Skeletal muscle cell (primary cell): ENCODE results near the gene MPI.
"Not testable (repeated sequence)": the region's sequence is repeated elsewhere in the genome, so short reads cannot be mapped to it uniquely, and the experiment has no call there.

ENCODE experiments used
- DNase-seq: peaks from one replicate; pipeline ENCODE4 v3.0.0-alpha.2; 2010; ENCODE audit warnings: low read depth
- H3K4me3 ChIP-seq: 2 replicates; pipeline ENCODE4 v1.5.1; 2011; ENCODE audit warnings: low read depth, mild to moderate bottlenecking, control low read depth, low read length, moderate library complexity

Gene MPI

DNA sequence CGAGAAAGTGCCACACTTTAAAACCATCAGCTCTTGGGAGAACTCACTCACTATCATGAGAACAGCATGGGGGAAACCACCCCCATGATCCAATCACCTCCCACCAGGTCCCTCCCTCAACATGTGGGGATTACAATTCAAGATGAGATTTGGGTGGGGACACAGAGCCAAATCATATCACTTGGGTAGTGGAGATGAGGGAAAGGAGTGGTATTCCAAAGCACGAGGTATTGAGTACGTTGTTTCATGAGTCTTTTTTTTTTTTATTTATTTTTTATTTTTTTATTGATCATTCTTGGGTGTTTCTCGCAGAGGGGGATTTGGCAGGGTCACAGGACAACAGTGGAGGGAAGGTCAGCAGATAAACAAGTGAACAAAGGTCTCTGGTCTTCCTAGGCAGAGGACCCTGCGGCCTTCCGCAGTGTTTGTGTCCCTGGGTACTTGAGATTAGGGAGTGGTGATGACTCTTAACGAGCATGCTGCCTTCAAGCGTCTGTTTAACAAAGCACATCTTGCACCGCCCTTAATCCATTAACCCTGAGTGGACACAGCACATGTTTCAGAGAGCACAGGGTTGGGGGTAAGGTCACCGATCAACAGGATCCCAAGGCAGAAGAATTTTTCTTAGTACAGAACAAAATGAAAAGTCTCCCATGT is 2.2 kb upstream of the MPI start:
- DNase-seq, H3K4me3 ChIP-seq: not testable (repeated sequence)

DNA sequence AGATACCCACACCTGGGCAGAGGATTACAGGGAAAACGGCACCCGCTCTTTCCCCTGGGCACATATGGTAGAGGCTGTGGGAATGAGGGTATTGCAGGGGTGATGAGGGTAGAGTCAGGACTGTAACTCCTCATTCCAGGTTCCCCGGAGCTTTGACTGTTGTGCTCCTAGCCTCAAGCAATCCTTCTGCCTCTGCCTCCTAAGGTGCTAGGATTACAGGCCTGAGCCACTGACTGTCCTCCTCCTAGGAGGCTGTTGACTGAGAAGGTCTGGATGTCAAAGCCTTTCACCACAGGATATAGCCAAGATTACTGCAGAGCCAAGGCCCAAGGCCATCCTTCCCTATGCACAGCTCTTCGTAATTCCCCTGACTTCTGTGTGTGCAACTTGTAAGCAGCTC is 1.1 kb upstream of the MPI start:
- no peak for DNase-seq
- no peak overlapping the region for H3K4me3 ChIP-seq

DNA sequence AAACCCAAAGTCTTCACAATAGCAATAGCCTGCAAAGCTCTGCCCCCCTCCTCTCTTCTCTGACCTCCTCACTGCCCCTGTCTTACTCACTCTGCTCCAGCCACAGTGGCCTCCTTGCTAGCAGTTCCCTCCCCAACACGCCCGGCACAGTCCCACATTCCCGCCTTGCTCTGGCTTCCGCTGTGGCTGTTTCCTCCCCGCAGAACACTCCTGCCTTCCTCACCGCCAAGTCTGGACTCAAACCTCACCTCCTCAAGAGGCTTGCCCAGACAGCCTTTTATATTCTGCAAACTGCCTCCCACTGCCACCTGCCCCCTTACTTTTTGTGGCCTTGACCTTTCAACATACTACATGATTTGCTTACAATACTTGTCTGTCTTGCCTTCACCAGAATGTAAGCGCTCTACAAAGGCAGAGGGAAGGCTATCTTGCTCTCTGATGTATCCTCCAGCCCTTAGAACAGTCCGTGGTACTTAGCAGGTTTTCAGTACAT is 406 bp upstream of the MPI start:
- no peak for DNase-seq
- H3K4me3 ChIP-seq: peak overlapping the region; percentile 98

DNA sequence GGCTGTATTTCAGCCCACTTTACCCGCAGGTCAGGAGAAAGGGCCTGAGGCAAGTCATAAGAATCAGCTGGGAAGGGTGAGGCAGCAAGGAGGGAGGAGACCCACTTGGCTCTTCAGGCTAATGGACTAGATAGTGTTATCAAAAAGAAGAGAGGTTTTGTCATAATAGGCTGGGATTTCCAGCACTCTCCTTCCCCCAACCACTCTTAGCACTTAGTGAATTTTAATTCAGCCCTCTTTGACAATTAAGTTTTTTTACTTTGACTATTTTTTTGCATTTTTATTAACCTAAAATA is 771 bp downstream of the MPI start:
- no peak for DNase-seq
- H3K4me3 ChIP-seq: peak overlapping the region; percentile 98

DNA sequence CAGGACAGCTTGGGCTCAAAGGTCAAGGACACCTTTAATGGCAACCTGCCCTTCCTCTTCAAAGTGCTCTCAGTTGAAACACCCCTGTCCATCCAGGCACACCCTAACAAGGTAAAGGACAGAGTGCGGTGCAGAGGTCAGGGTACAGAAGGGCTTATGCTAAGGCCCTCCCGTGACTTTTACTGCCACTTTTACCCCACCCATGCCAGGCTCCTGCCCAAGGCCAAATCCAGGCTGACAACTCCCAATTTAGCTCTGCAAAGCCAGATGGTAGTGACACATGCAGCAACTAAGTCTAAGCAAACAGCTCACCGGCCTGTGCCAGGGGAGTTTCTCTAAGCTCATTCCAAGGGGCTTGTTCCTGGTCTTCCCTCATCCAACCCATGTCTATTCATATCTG is 1.6 kb downstream of the MPI start:
- no peak for DNase-seq
- H3K4me3 ChIP-seq: no peak overlapping the region

DNA sequence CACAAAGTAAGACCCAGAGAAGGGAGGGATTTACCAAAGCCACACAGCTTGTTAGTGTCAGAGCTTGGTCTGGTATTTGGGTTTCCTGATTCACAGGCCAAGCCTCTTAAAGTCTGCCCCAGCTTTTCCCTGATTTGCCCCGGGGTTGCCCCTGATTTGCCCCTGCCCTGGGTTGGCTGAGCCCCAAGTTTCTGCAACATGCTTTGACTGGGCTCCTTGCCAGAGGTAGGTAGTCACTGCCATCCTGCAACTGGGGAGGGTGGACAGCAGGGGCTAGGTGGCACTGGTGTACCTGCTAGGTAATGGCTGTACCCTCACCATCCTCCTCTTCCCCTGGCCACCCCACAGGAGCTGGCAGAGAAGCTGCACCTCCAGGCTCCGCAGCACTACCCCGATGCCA is 2.5 kb downstream of the MPI start:
- no peak overlapping the region for H3K4me3 ChIP-seq
- no peak for DNase-seq

DNA sequence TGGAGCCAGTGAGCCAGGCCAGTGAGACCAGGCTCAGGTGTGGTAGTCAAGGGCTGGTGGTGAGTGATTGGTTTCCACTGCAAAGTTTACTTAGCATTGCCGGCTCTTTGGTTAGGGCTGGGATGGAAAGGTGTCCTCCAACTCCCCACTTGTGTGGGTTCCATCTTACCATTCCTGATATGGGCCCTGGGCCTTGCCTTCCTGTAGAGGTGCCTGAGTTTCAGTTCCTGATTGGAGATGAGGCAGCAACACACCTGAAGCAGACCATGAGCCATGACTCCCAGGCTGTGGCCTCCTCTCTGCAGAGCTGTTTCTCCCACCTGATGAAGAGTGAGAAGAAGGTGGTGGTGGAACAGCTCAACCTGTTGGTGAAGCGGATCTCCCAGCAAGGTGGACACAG is 3.1 kb downstream of the MPI start:
- DNase-seq: no peak

DNA sequence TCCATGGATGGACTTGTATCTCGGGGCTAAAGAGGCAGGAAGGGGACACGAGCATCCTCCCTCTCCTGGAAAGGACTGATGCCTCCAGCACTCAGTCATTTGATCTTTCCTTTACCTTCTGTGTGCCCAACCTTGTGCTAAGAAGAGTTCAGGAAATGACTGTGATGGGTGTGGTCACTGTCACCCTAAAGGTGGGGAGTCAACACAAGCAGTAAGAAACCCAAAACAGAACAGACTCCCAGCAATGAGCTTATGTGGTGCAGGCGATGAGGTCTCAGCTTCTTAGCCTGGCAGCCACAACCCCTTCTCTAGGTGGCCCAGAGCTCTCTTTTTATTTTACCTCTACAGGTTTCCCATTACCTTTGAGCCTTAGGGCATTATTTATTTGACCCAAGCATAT is 3.8 kb downstream of the MPI start:
- DNase-seq: no peak
- H3K4me3 ChIP-seq: no peak overlapping the region

More for the DNA sequence above, 3.1 kb downstream of the MPI start:
- H3K4me3 ChIP-seq: no peak overlapping the region

DNA sequence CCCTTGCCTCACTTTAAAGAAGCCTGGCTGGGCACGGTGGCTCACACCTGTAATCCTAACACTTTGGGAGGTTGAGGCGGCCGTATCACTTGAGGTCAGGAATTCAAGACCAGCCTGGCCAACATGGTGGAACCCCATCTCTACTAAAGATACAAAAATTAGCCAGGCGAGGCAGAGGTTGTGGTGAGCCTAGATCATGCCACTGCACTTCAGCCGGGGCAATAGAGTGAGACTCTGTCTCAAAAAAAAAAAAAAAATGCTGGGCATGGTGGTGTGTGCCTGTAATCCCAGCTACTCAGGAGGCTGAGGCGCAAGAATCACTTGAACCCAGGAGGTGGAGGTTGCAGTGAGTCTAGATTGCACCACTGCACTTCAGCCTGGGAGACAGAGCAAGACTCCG is 4.5 kb downstream of the MPI start:
- DNase-seq, H3K4me3 ChIP-seq: not testable (repeated sequence)

DNA sequence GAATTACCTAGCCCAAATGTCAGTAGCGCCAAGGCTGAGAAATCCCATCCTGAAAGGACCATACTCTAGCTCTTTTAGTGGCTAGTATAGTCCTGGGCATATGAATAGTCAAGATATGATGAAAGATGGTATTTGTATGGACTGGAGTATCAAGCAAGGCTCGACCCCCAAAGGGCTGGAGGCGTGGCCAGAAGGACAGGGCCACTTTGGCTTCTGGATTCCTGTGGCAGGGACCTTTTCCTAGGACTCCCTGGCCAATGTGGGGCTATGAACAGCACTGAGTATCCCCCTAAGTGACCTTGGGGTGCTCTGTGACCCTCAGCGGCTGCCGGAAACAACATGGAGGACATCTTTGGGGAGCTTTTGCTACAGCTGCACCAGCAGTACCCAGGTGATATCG is 6.0 kb downstream of the MPI start:
- H3K4me3 ChIP-seq: no peak overlapping the region
- no peak for DNase-seq

DNA sequence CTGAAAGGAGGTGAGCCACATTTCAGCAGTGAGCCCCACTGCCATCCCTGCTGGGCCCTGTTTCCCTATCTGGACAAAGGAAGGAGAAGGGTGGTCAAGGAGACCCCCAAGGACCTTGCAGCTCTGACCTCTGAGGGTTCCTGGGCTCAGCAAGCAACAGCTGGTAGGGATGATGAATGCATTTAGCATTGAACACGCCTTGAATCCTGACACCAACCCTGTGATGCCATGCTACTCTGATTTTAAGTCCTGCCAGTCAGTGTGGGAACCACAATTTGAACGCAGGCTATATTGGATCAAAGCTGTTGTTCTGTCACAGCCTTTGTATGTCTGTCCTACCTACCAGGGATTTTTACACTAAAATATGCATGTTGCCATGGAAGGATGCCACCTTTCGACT is 6.5 kb downstream of the MPI start:
- no peak overlapping the region for H3K4me3 ChIP-seq
- no peak for DNase-seq

DNA sequence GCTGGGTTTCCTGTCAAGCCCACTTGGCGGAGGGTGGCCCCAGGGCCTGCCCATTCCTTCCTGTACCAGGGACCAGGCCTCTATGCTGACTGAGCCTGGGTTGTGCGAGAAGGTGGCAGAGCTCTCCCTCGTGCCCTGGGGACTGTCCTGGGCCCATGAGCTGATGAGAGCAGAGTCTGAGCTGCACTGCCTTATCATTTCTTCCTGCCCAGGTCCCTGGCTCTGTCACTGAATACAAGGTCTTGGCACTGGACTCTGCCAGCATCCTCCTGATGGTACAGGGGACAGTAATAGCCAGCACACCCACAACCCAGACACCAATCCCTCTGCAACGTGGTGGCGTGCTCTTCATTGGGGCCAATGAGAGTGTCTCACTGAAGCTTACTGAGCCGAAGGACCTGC is 7.5 kb downstream of the MPI start:
- H3K4me3 ChIP-seq: no peak overlapping the region
- no peak for DNase-seq

DNA sequence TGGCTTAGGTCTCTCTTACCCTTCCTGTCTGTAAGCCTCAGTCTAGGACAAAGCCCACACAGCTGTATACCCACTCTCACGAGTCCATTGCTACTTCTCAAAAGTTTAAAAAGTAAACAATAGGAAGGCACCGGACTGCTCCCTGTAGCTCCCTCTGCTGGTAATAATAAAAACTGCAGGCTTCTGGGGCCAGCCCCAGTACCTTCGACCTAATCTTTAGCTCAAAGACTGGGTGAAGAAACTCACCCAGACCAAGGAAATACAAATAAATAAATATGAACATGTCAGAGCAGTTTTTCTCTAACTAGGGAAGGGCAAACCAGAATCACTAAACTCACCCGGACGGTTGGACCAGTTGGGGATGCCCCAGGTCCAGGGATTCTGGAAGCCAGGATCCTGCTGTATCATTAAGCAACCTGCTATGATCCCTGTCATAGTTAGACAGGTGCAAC is 11.8 kb downstream of the MPI start:
- H3K4me3 ChIP-seq: no peak overlapping the region
- DNase-seq: no peak

DNA sequence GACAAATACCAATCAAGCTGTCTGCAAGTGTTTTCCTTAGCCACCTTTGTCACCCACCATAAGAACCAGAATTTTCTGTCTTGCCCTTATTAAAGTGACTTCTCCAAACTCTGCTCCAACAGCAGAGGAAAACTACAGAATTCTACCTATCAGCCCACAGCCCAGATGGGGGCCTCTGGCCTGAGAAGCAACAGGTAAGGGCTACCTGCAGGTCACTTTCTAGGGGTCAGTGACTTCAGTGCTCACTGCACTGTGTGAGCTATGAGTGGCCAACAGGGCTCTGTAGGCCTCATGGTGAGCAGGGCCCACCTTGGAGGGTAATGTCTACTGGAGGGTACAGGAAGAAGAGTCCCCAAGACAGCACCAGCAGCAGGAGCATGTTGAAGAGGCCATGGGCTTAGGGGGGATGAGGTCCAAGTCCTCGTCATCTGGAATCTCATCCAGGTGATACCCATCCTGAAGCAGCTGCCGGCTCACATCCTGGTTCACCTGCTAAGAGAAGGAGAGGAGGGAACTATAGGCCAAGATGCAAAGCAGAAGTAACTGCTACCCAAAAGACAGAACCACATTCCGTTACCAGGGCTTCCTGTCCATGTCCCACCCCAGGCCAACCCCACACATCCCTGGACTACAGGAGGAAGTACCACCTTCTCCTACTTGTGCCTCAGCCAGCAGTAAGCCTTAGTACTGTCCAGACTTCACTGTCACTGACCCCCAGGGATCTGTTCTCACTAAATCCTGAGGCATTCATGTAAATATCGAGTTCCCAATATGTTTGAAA is 12.6 kb downstream of the MPI start:
- DNase-seq: no peak

DNA sequence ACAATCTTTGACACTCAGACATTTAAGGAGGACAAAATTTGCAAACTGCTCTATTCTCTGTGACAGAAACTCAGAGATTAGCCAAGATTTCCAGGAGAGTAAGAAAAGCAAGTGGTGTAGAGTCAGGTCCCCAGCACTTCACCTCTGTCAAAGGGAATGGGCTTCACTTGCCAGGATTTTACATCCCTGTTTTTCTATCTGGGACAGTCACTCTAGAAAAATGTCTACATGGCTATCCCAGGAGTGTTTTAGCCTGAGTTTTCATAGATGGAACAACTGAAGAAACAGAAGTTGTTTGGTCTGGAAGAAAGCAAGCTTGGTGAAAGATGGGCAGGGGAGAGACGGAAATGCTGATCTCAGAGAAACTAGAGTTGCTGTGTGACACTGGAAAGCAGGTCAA is 13.8 kb downstream of the MPI start:
- no peak for DNase-seq
- H3K4me3 ChIP-seq: no peak overlapping the region

More for the DNA sequence above, 12.6 kb downstream of the MPI start:
- no peak overlapping the region for H3K4me3 ChIP-seq

DNA sequence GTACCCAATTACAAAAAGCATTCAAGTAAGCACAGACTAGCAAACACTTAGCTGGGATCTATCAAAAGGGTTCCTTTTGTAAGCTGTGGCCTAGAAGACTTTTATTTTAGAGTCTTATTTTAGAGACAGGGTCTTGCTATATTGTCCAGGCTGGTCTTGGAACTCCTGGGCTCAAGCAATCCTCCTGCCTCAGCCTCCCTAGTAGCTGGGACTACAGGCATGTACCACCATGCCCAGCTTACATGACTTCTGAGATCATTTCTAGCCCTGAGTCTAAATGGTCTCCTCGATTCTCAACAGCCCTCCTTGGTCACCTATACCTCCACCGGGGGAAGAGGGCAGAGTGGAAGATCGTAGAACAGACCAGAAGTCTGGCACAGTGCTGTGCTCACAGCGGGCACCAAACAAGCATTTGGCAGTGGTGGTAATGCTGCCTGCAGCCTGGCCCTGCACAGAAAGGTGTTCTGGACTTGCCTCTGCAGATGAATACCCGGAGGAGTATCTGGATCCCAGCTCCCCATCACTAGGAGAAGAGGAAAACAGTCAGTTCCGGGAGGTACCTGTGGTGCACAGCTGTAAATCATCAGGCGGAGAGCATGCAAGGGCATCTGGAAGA is 14.5 kb downstream of the MPI start:
- H3K4me3 ChIP-seq: no peak overlapping the region
- DNase-seq: no peak

DNA sequence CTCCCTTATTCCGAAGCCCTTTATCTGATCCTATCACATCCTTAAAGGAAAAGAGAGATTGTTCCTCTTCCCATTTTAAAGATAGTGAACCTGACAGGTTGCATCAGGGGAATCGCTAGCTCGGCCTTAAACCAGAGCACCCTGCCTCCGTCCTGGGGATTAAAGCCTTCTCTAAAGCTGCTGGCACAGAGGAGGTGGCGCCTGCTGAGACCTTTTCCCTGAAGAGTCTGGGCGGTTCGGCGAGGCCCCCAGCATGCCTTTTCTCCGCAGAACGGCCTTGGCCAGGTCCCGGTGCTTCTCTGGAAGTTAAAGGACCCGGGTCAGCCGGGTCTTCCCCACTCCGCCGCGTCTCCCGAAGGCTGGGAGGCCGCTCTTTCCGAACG is 16.2 kb downstream of the MPI start:
- no peak for DNase-seq
- peak overlapping the region; percentile 91 for H3K4me3 ChIP-seq

DNA sequence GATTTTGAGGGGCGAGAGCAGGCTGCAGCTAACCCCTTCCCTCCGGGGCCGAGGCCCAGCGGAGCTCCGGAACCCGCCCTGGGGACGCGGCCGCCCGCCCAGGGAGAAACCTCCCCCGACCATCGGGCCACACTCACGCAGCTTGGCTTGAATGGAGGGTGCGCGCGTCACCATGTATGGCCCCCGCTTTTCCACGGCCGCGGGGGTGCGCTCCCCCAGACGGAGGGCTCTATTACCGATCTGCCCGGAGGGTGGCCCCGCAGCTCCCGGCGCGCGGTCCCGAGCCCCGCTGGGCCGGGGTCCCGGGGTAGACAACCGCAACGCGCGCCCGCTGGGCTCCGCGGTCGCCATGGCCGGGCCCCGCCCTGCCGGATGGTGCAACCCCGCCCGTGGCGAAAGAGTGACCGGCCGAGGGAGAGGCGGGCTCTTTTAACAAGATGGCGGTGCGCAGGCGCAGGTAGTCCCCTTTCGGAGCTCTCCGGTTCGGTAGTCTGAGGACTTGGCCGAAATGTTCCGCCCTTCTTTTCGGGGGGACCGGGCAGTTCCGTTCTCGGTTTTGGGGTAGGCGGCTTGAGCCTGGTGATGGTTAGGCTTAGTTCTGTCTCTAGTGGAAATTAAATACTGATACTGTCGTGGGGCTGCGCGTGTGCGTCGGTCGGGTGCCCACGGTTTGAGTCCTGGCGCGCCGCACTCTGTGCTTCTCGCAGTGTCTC is 16.8 kb downstream of the MPI start, which contains the start of gene FAM219B:
FAM219B (minus strand) TSS at position 402 of the 713 bp plus-strand sequence; CDS start at position 351, 51 bp downstream.
- DNase-seq: peak; percentile 52
- H3K4me3 ChIP-seq: peak within 1 kb of the TSS; percentile 91

DNA sequence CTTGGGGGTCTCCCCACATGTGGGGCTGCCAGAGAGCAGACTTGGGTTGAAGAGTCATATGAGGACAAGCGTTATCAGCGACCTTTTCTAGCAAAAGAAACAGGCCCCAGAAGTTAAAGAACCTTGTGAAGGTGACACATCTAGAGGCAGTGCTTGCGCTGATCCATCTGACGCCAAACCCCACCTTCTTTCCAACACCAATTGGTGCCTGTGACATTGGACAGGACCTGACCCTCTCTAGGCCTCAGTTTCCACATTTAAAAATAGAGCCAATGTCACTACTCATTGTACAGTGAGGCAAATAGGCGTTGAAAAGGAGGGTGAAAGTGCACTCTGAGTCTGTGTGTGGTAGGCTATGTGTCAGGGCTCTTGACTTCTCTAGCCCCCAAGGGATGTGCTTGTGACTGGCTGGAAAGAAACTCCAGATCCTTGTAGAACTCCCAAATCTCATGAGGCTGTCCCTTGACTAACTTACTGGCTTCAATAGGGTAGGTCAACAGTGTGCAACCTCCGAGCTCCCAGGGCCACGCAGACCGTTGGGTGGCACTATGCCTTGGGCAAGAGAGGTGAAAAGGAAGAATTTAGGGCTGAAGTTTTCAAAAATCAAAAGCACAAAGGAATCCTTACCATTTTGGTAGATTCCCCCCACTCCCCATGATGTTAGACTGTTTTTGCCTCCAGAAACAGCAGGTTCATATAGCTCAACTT is 17.5 kb downstream of the MPI start:
- H3K4me3 ChIP-seq: peak overlapping the region; percentile 91
- DNase-seq: no peak
